D721Med (cell line): ENCODE data around the gene NTRK2.

ENCODE experiments used
- DNase-seq: peaks from one replicate; pipeline ENCODE4 v3.0.0; 2011; ENCODE audit warnings: low spot score; ENCODE audit not compliant: insufficient read length
- FAIRE-seq: peaks from 2 replicates; lab custom pipeline; 2011; peaks lifted over from hg19 to GRCh38; lab: Jason Lieb, UNC
- TF ChIP-seq, protein P1 (sequence below): IDR thresholded peaks from 2 replicates; pipeline ENCODE4 v1.5.1; 2012; ENCODE audit warnings: mild to moderate bottlenecking, control low read depth; ENCODE audit not compliant: insufficient read depth; ENCODE audit errors: missing control alignments

The NTRK2 gene

DNA sequence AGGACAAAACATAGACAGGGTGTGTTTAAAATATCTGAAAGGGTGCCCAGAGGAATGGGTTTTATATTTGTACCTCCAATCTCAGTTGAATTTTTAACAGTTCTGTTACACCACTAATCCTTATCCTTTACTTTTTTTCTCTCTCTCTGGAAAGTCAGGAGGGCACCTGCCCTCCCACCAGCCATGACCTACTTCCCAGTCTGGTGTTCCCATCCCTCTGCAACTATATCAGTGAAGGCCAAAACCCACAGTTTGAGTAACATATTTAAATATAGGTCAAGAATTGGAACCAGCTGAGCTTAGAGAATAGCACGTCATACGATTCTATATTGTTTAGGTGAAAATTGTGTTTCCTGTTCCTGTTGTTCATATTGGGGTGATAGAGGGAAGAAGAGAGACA lies 229.8 kb downstream of the NTRK2 start:
- TF ChIP-seq, protein P1, sequence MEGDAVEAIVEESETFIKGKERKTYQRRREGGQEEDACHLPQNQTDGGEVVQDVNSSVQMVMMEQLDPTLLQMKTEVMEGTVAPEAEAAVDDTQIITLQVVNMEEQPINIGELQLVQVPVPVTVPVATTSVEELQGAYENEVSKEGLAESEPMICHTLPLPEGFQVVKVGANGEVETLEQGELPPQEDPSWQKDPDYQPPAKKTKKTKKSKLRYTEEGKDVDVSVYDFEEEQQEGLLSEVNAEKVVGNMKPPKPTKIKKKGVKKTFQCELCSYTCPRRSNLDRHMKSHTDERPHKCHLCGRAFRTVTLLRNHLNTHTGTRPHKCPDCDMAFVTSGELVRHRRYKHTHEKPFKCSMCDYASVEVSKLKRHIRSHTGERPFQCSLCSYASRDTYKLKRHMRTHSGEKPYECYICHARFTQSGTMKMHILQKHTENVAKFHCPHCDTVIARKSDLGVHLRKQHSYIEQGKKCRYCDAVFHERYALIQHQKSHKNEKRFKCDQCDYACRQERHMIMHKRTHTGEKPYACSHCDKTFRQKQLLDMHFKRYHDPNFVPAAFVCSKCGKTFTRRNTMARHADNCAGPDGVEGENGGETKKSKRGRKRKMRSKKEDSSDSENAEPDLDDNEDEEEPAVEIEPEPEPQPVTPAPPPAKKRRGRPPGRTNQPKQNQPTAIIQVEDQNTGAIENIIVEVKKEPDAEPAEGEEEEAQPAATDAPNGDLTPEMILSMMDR, result no peak
- FAIRE-seq, result no peak
- DNase-seq, result no peak

DNA sequence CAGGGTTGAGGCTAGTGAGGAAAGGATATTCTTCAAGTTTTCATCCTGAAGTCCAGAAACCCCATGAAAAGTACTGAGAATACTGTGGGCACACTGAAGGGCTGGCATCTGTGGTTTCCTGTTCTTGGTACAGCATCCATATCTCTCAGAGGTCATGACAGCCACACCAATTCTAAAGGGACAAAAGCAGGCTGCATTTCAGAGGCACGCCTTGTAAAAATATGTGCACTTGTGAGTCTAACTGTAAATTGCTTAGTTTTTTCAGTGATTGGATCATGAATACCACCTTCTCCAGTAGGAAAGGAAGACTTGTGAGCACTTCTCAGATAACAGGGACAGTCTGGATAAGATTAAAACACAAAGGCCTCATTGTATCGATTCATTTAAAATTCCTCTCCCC lies 230.9 kb downstream of the NTRK2 start:
- no peak for DNase-seq
- FAIRE-seq, result no peak
- TF ChIP-seq, protein P1, result no peak

DNA sequence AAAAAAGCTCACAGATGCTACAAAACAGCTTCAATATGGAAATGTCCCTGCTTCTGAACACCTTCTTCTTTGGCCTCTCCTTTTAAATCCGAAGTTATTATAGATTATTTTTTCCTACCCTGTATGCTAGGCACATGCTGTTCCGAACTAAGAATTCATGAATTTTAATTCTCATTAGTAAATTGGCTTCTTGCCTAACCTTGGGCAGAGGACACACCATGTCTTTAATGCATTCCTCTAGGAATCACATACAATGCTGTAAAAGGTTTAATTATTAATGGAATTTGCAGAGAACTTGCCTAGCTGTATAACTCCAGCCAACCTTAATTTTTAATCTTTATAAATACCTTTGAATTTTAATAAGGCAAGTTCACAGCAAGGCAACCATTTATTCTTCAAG lies 234.4 kb downstream of the NTRK2 start:
- TF ChIP-seq, protein P1, result no peak
- DNase-seq (no peak), FAIRE-seq (no peak)

DNA sequence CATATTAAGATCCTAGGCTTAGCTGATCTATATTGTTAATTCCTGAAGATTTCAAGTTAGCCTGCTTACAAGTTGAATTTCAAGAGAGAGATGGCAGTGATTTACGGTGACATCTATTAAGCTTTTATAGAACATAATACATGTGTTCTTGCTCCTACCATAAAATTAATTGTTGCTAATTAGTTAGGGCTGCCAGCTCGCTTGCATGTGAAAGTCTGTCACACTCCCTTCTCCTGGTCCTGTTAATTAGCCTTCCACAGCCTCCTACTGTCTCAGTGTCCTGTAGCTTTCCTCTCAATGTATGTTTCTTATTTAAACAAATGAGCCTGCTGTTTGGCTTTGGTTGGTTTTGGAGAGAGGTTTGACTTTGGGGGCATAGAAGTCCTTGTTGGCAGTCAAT lies 247.2 kb downstream of the NTRK2 start:
- DNase-seq, result no peak
- TF ChIP-seq, protein P1, result no peak
- no peak for FAIRE-seq

DNA sequence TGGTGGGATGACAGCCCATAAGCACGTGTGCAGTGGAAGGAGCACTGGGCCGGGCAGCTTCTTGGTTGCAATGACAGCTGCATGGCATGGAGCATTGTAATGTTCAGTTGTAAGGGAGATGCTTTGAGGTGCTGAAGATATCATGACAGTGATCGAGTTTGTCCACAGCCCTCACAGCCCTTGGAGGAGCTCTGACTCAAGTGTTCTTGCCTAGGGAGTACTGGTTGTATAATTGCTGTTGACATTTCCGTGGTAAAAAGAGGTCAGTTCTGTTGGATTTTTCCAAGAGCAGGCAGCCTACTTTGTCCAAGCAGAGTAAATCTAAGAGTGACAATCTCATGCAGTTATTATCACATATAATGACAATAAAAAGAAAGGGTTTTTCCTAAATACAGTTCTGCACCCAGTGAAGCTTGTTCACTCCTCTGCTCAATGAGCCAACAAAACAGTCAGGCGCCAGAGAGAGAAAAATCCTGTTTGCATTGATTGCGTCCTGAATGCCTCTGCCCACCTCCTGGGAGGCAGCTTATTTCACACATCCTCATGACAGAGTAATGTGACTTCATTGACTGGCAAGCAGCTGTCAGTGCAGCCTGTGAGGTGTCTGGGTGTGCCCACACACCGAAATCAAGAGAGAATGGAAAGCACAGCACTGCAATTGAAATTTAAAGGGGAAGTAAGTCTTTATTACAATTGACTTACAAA lies 248.0 kb downstream of the NTRK2 start:
- DNase-seq (no peak), FAIRE-seq (no peak)

DNA sequence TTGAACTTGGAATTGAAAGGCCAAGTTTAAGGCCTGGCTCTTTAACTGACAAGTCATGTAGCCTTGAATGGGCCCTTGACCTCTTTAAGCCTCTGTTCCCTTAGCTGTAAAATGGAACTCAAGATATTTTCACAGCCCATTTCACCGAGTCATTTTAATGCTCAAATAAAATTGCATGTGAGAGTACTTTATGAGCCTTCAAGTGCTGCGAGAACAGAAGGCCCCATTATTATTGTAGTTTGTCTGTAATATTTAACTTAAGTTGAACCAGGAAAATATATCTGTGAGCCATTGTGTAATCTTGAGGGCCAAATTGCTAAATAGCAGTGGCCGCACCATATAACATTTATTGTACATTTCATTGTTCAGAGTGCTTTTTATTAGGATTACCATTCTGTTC lies 249.9 kb downstream of the NTRK2 start:
- TF ChIP-seq, protein P1, result no peak
- no peak for FAIRE-seq
- no peak for DNase-seq

More for the DNA sequence above, 248.0 kb downstream of the NTRK2 start:
- TF ChIP-seq, protein P1, result no peak

DNA sequence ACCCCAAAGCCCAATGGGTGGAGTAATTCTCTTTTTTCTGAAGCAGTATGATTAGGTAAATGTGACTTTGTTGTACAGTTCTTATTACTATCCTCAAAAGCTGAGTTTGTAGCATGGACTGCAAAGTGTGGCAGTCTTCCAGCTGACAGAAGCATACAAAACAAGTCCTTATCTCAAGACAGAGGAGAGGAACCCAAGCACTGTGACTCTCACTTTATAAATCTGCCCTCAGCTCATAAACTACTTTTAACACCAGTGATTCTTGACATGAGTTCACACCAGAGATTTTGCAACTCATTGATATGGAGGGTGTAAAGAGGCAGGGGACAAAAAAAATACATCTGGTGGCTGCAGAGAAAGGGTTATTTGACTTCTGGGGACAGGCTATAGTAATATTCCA lies 251.6 kb downstream of the NTRK2 start:
- TF ChIP-seq, protein P1, result no peak
- FAIRE-seq, result no peak

More for the DNA sequence above, 251.6 kb downstream of the NTRK2 start:
- DNase-seq, result no peak
